ENCODE data around the gene C12orf42.

C12orf42 gene

GRCh38 chr12:103279444-103279843, 216.3 kb downstream of the C12orf42 start:
- Histone ChIP-seq H3K4me1 (ENCODE audit: control insufficient read depth, insufficient read depth, low read length) (no peaks in the 10 kb centered on the region), H3K36me3 (ENCODE audit: control insufficient read depth, insufficient read depth, low read length) (no peaks in the 10 kb centered on the region), H3K9ac (ENCODE audit: low read depth, low read length) (no peak overlapping the region), H3K9me3 (ENCODE audit: control insufficient read depth, insufficient read depth, low read length) (no peaks in the 10 kb centered on the region), H3K27me3 (ENCODE audit: control insufficient read depth, insufficient read depth, low read length) (no peaks in the 10 kb centered on the region), H3K4me3 (ENCODE audit: low read depth, low read length) (no peak overlapping the region)

- Histone ChIP-seq H3K27me3 (ENCODE audit: control insufficient read depth, insufficient read depth, low read length) (no peaks in the 10 kb centered on the region), H3K36me3 (ENCODE audit: control insufficient read depth, insufficient read depth, low read length) (no peaks in the 10 kb centered on the region), H3K4me1 (ENCODE audit: control insufficient read depth, insufficient read depth, low read length) (peaks cover 2% of the 10 kb centered on the region), H3K9ac (ENCODE audit: low read depth, low read length) (no peak overlapping the region), H3K9me3 (ENCODE audit: control insufficient read depth, insufficient read depth, low read length) (no peaks in the 10 kb centered on the region), H3K4me3 (ENCODE audit: low read depth, low read length) (no peak overlapping the region)
Measured at GRCh38 chr12:103278329-103278728, 217.4 kb downstream of the C12orf42 start.

GRCh38 chr12:103273645-103274044, 222.1 kb downstream of the C12orf42 start:
- no peak overlapping the region for H3K9ac ChIP-seq (ENCODE audit: low read depth, low read length)

GRCh38 chr12:103272949-103273348, 222.8 kb downstream of the C12orf42 start:
- no peak overlapping the region for H3K9ac ChIP-seq (ENCODE audit: low read depth, low read length)
- H3K4me1 ChIP-seq (ENCODE audit: control insufficient read depth, insufficient read depth, low read length): peaks cover 4% of the 10 kb centered on the region
- H3K36me3 ChIP-seq (ENCODE audit: control insufficient read depth, insufficient read depth, low read length): no peaks in the 10 kb centered on the region
- H3K4me3 ChIP-seq (ENCODE audit: low read depth, low read length): no peak overlapping the region
- H3K9me3 ChIP-seq (ENCODE audit: control insufficient read depth, insufficient read depth, low read length): no peaks in the 10 kb centered on the region
- H3K27me3 ChIP-seq (ENCODE audit: control insufficient read depth, insufficient read depth, low read length): no peaks in the 10 kb centered on the region

More at GRCh38 chr12:103273645-103274044, 222.1 kb downstream of the C12orf42 start:
- no peaks in the 10 kb centered on the region for H3K36me3 ChIP-seq (ENCODE audit: control insufficient read depth, insufficient read depth, low read length)
- H3K4me3 ChIP-seq (ENCODE audit: low read depth, low read length): no peak overlapping the region
- H3K4me1 ChIP-seq (ENCODE audit: control insufficient read depth, insufficient read depth, low read length): peaks cover 4% of the 10 kb centered on the region
- no peaks in the 10 kb centered on the region for H3K9me3 ChIP-seq (ENCODE audit: control insufficient read depth, insufficient read depth, low read length)
- no peaks in the 10 kb centered on the region for H3K27me3 ChIP-seq (ENCODE audit: control insufficient read depth, insufficient read depth, low read length)

- H3K27me3 ChIP-seq (ENCODE audit: control insufficient read depth, insufficient read depth, low read length): no peaks in the 10 kb centered on the region
- no peaks in the 10 kb centered on the region for H3K9me3 ChIP-seq (ENCODE audit: control insufficient read depth, insufficient read depth, low read length)
- no peaks in the 10 kb centered on the region for H3K36me3 ChIP-seq (ENCODE audit: control insufficient read depth, insufficient read depth, low read length)
- H3K4me3 ChIP-seq (ENCODE audit: low read depth, low read length): no peak overlapping the region
- peaks cover 4% of the 10 kb centered on the region for H3K4me1 ChIP-seq (ENCODE audit: control insufficient read depth, insufficient read depth, low read length)
- no peak overlapping the region for H3K9ac ChIP-seq (ENCODE audit: low read depth, low read length)
Measured at GRCh38 chr12:103269946-103270345, 225.8 kb downstream of the C12orf42 start.

GRCh38 chr12:103268831-103269514, 226.8 kb downstream of the C12orf42 start:
- Histone ChIP-seq H3K9me3 (ENCODE audit: control insufficient read depth, insufficient read depth, low read length) (no peaks in the 10 kb centered on the region), H3K4me3 (ENCODE audit: low read depth, low read length) (no peak overlapping the region), H3K36me3 (ENCODE audit: control insufficient read depth, insufficient read depth, low read length) (no peaks in the 10 kb centered on the region), H3K9ac (ENCODE audit: low read depth, low read length) (no peak overlapping the region), H3K27me3 (ENCODE audit: control insufficient read depth, insufficient read depth, low read length) (no peaks in the 10 kb centered on the region), H3K4me1 (ENCODE audit: control insufficient read depth, insufficient read depth, low read length) (peaks cover 4% of the 10 kb centered on the region)

- no peak overlapping the region for H3K4me3 ChIP-seq (ENCODE audit: low read depth, low read length)
Measured at GRCh38 chr12:103257763-103258162, 238.0 kb downstream of the C12orf42 start.

More at GRCh38 chr12:103257763-103258162, 238.0 kb downstream of the C12orf42 start:
- H3K36me3 ChIP-seq (ENCODE audit: control insufficient read depth, insufficient read depth, low read length): no peaks in the 10 kb centered on the region
- H3K27me3 ChIP-seq (ENCODE audit: control insufficient read depth, insufficient read depth, low read length): no peaks in the 10 kb centered on the region
- H3K9ac ChIP-seq (ENCODE audit: low read depth, low read length): no peak overlapping the region
- H3K4me1 ChIP-seq (ENCODE audit: control insufficient read depth, insufficient read depth, low read length): no peaks in the 10 kb centered on the region
- H3K9me3 ChIP-seq (ENCODE audit: control insufficient read depth, insufficient read depth, low read length): no peaks in the 10 kb centered on the region
